ENCODE results near the gene ENOX1.

The ENOX1 gene

DNA sequence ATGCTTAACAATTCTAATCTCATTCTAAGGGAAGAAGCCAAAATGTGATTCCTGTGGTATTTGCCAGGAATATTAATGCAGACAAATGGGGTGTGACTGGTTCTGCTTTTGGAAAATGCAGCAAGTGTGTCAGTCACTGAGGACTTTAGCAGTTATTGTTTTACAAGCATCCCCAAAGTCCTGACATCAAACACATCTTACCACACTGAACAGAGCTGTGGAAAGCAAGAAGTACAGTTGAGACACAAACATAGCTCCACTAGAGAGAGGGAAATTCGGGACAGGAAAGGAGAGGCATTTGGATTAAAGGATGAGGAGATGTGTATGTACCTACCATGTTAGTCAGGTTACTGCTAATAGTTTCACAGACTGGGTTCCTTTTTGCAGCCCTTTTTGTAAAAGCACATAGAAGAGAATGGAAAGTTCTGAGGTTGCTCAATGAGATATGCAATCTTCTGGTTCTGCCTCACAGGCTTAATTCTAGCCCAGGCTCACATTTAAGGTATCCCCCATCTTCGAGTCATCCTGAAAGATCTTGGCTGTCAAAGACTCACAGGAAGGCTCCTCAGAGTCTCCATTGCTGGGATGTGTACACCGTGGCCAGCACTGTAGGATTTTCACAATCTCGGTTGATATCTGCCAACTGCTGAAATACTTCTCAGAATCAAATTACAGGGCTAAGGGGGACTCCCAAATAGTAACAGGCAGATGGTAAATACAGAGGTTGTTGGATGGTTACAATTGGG is 446.8 kb downstream of the ENOX1 start:
- DNase-seq: no peak

DNA sequence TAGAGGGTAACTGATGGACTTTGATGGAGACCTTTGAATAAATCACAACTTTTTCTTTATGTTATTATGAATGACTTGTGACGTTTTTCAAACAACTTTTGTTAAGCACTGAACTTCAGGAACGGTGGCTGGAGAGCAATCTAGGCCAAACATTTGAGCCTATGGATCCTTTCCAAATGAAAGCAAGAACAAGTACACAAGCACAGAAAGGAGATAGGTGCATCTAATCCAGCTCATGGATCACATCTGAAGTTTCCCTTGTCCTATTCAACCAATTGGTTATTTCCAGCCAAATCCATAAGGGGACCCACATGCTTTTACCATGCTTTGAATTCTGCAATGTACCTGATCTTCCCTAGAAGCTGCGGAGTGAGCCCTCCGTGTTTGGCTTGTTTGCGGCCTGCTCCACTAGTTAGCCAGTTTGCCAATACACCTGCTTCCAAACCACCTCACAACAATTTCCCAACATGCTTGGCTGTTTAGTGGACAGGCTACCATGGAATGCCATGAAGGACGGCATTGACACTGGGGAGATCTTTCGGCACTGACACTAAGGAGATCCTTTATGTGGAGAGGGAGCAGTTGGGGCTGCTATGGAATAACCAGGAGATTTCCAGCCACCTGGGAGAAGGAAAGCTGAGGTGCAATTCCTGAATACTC is 447.5 kb downstream of the ENOX1 start:
- no peak for DNase-seq

DNA sequence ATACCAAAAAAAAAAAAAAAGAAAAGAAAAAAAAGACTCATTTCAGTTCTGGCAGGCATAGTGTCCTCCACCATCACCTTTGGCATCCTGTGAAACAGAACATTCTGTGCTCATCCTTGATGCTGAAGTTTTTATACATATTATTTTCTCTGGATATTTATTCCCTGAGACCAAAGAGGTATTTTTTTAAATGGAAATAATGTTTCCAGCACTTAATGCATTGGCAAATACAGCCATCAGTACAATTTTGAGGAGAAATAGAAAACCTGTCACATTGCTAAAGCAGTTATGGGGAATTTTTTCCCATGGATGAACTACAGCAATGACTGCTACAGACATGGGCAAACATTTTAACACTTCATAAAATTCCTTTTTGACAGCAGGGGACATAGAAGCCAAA is 451.0 kb downstream of the ENOX1 start:
- no peak for DNase-seq

DNA sequence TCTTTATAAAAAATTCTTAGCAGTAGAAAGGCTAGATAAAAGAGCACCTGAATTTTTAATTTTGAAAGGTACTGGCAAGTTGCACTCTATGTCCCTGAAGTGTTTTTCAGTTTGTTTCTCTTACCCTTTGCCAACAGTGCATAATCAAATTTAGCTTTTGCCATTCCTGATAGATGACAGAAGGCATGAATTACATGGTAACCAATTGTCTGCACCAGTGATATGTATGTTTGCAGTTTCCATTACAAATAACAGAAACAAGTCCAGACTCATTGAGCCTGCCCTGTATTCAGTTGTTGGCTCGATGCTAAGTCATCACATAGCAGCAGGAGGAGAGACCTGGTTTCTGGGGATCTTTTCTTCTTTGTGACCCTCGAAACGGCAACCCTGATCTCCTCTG is 453.6 kb downstream of the ENOX1 start:
- no peak for DNase-seq

DNA sequence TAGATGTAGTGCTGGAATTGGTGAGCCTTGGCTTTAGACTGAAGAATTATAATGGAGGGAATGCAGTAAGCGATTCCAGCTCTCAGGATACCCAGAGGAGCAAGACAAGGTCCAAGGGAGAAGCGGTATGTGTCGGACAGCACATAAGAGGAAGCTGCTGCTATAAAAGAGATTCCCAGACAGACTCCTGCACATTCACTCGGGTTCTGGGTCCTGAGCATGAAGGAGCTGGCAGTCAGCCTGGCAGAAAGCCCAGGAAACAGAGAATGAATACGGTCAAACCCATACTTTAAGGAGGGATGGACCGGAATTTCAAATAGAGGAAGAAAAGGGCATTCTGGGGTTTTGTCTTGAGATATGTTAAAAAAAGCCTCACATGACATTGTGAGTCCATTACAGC is 455.1 kb downstream of the ENOX1 start:
- DNase-seq: no peak

DNA sequence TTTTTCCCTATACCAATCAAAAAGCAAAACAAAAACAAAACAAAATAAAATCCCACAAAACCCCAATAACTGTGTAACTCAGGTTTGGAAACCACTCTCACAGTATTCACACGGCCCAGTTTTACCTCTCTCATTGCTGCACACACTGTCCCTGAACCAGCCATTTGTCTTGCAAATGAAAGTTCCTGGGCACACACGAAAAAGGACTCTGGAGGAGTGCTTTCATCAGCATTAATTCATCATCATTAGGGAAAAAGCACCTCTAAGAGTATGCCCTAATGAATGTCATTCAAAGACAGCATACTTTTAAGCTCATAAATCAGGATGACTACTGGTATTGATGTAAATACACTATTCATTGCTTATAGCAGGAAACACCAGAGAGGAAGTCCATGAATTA is 457.1 kb downstream of the ENOX1 start:
- no peak for DNase-seq

DNA sequence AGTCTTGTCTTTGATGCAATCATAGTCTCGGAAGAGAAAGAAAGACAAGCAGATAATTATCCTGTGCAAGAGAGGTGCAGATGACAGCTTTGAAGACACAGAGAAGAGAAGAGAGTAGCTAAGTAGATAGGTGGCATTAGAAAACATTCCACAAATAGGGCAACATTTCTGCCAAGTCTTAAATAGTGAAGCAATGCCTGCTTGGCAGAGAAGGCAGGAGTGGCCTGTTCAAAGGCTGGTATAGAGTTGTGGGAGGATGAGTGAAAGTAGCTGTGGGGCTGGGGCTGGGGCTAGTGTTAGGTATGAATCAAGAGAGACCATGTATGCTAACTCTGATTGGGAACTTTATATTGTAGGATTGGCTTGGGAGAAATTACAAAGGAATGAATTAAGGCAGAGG is 457.9 kb downstream of the ENOX1 start:
- no peak for DNase-seq

DNA sequence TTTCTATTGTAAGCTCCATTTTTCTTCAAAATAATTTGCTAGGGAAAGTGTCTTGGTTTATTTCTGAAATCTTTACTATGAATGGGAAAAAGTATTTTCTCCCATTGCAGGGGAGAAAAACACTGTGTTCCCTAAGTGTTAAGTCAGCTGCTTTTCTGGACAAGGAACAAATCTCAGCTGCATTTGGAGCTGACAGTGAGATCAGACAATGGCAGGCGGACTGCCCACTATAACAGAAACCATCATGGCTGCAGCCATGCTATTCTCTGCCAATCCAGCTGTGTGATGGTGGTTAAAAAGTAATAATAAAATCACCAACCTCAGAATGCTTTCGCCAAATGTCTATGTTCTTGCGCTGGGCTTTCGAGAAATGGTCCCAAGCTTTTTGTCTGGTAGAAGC is 460.7 kb downstream of the ENOX1 start:
- no peak for DNase-seq

DNA sequence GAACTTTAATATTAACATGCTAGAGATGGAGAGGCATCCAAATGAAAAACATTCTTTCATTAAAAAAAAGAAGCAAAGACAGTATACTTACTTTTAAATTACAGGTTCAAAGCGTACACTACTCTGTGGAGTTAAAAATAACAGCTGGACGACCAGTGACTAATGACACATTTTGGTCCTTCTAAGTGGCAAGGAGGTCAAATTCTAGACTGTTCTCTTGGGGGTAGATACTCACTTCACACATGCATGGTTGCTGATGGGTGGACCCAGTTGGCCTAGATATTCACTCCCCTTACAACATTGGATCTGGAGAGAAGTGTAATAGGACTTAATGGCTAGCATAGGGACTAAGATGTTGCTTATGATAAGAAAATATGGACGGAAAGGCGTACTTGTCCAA is 461.1 kb downstream of the ENOX1 start:
- DNase-seq: no peak

DNA sequence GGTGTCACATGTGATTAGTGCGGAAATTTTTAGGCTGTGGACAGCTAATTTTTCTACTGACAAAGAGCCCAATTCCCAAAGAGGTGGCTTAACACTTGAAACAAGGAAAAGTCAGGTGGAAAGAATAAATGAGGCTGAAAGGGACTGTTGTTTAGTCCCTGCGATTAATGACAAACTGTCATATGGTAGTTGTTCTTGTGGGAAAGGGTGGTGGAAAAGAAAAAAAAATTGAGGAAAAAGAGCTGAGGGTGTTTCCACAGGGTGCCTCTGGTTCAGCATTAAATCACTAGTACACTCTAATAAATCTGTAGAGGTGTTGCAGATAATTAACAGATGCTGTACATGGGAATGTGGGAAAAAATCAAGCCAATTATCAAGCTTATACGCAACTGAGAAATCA is 462.6 kb downstream of the ENOX1 start:
- no peak for DNase-seq

DNA sequence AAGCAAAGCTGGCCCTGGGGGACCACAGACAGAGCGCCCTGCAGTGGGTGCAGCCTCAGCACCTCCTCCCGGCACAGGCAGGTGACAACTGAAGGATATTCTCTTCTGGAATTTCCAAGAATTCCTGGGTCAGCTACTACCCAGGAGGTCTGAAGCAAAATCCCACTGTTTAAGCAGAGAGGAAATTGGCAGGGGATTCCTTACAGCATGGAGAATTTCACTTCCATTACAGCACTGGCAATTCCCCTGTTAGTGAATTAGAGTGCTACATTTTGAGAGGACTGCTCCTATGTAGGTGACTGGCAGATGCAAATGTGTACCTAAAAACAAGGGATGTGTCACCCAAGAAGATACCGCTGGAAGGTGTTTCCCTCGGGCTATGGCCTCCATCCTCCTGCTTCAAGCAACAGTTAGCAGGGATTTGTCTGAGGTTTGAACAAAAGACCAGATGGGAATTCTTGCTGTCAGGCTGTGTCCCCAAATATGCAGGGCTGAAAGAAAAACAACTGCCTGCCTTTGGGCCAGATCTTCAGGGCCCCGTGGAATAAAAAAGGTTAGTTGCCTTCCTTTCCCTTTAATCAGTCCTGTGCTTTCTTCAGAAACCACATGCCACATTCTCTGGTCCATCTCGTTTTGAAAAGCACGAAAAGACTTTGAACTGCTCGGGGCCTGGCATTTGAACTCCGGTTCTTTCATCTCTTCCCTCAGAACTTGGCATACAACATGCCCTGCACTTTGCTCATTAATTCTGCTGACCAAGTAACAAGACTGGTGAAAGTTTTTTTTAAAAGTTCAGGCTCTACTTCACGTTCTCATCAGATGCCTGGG is 466.9 kb downstream of the ENOX1 start:
- no peak for DNase-seq

DNA sequence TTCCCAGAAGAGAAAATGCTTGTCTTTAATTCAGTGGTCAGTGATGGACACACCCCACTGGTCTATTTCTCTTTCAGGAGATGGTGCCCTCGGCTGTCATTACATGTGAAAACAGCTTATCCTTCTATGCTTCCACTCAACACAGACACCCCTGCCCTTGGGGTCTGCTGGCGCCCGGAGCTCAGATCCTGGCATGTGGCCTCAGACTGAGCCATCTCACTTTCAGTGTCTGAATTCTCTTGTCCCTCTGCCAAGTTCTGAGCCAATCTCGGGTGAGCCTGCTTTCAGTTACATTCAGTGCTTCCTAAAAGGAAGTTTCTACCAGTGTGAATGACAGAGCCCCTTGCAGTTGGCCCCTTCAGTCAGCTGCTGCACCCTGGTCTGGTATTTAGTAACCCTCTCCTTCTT is 469.8 kb downstream of the ENOX1 start:
- no peak for DNase-seq

DNA sequence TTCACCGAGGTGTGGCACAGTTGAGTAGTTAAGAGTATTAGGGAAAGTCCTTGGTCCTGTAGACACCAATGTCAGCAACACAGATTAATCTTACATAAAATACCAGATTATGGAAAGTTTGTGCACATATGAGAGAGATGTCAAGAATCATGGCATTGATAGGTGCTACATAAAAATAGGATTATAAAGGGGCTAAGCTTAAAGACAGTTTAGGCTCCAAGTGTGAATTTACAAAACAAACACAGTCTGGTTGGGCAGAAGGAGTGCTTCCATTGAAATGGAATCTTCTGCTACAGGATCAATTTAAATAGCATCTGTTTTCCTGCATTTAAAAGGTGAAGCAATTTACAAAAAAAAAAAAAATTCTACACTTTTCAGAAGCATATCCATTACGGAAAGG is 470.5 kb downstream of the ENOX1 start:
- DNase-seq: no peak

DNA sequence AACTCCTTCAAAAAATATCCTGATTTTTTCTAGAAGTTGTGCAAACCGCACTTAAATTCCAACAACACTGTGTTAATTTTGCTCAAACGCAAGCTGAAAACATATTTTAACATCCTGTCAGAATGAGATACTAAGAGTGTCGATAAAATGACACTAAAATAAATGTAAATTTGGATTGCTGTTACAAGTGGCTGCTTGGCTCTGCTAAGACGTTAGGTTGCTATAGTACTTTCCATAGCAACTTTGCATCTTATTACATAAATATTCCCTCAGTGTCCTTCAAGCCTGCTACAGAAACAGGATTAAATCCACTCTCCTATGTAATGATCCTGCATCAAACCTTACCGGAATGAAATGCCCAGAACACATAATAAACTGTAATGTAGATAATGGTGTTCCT is 471.2 kb downstream of the ENOX1 start:
- DNase-seq: no peak

DNA sequence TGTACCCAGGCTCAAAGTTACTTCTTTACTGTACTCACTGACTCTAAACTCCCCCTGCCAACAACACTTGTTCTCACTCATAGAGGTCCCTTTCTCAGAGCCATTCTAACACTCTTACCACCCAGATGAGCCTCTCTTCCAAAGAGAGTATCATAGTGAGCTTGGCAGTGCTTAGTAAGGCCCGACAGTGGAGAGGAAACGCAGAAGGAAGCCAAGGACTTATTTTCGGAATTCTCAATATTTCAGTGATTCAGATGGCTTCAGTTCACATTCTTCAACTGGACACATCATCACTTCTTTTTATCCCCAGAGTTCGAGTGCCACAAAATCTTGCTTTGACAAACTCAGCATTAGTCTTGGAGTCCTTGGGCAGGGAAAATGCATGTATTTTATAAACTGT is 477.5 kb downstream of the ENOX1 start:
- DNase-seq: no peak

DNA sequence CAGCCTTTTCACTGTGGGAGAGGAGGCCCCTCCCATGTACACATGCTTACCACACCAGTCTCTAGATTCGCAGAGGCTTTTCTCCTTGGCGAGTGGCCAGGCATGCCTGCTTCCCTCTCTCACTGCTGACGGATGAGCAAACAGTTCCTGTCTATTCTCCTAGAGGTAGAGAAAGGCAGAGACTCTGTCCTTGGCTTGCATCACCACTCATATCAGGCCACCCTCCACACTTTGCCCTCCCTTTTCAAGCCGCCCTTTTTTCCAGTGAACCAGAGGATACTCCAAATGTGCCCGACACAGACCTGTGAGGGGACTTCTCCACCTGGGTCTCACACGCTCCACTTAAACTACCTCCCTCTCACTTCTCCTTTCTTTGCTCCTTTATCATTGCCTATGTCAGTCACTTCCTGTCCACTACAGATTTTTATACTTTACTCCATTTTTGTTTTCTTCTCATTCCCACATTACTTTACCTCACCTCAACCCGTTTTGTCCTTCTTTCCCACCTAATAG is 478.8 kb downstream of the ENOX1 start:
- no peak for DNase-seq

DNA sequence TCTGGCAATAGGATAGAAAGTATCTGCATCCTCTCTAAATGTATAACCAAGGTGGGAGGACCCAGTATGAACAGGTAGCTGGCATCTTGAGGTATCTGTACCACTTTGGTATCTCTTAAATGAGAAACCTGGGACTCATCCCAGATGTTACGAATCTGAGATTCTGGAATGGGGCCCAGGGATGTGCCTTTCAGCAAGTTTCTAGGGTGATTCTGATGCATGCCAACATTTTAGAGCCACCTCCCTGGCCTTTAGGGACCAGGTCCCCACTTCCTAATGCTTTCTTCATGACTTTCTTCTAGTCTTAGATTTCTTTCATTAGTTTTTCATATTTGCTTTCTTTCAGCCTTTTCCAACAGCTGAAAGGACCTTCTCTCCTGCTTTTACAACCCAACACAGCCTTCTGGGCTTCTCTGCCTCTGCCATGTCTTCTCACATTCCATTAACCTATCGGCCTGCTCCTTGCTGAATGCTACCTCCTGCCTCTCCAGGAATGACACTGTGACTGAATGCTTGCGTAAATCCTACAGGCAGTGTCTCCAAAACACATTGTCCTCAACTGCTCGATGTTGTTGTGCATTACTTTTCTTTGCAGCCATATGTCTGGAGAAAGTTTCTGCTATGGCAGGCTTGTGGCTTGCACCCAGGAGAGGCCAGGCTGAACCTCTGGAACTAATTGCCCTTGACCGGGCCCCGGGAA is 479.4 kb downstream of the ENOX1 start:
- DNase-seq: no peak

DNA sequence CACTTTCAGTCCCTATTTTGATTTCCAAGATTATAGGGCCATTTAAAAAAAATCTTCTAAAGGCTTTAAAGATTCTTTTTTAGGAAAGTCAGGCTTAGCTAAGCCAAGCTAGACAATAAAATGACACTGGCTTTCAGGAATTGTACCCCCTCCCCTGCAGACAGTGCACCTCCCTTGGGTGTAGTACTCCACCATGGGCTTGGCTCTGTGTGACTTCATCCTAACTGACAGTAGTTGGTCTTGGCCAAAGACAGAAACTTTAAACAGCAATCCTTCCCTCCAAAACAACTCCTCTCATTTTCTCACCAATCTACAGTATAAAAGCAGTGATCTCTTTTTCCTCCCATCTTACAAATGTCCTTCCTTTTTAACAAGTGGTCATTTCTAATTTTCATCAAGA is 480.4 kb downstream of the ENOX1 start:
- DNase-seq: no peak

DNA sequence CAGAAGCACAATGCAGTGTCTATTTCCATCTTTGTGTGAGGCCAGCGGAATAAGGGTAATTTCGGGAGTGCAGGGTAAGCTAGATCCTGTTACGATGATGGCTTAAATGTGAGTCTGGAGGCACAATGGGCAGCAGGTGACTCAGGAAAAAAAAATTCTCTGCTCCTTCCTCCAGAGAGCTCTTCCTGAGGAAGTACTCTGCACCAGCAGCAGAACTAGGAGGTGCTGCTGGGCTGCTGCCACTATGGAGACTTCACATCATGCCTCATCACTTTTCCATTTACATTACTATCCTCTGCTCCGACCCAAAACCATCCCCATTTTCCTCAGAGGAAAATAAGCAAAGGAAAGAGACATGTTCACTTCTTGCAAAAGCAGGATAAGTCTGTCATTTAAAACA is 481.4 kb downstream of the ENOX1 start:
- no peak for DNase-seq

DNA sequence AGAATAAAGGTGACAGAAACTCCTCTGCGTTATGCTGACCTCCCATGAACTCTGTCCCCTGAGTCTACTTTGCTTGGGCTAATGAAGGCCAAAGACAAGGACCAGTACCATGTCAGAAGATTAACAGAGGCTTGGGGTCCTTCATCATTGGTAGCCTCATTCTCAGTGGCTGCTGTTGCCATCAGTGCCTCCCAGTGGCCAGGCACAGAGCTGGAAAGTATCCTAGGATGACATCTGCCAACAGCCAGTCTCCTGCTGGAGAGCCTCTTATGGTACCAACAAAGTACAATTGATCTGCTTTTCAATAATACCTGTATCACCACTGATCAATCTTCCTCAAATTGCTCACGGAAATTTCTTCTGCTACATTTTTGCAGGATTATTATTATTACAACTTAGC is 481.8 kb downstream of the ENOX1 start:
- no peak for DNase-seq

DNA sequence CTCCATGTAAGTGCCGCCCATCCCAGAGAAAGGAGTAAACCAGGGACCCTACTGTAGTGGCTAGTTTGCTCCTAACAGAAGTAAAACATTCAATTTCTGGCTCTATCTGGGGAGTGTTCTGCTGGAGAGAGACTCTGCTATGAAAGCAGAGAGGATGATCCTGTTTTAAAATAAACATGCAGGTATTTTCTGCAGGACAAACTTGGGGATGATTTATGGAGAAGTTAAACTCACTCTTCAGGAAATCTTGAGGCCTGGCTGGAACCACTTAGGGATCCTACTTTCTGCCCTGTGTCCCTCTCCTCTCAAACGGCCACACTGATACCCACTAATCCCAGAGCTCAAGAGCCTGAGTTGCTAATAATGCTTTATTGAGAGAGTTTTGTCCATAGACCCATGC is 482.3 kb downstream of the ENOX1 start:
- no peak for DNase-seq

DNA sequence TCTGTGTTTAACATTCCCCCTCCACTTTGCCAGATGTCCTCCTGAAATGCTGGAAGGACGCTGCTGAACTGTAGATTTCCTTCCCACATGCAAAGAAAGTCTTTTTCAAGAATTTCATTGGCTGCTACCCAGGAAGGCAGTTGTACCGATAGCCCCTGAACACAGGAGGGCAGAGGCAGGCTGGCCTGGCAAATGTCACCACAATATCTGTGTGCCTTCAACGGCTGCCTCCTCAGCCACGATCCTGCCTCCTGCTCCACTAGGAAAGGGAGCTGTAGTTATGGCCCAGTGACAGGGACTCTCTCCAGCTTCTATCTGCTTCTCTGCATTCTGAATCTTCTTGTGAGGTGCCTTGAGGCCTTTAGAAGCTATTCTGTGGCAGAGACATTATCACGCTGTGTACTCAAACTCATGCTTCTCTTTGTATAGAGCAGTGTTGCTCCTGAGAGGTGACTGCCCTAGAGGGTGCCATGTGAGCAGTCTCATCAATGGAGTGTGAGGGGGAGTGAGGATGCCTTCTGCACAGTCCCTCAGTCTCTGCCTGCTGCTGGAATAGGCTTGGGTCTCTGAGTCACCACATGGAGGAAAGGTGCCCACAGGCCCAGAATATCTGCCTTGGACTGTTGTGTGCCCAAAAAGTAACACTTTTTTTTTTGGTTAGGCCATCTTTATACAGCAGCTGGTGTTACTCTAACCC is 483.6 kb downstream of the ENOX1 start:
- peak in 1 of 2 experiments; percentile 5 for DNase-seq

All from AML-193 (cell line).